PC-3 (cell line): Measurements from ENCODE around the gene CBL.

Experiments
- CTCF ChIP-seq: fragments of 300-600 bp; sonication (generic); conservative IDR thresholded peaks from 2 replicates; pipeline ENCODE4 v1.5.1; 2017; ENCODE audit warnings: antibody characterized with exemption, low read depth, mild to moderate bottlenecking, low read length
- EZH2 ChIP-seq: fragments of 300-600 bp; sonication (generic); IDR thresholded peaks from one replicate; pipeline ENCODE4 v1.6.1; 2017; ENCODE audit warnings: antibody characterized with exemption, mild to moderate bottlenecking, low read length; ENCODE audit not compliant: unreplicated experiment

DNA sequence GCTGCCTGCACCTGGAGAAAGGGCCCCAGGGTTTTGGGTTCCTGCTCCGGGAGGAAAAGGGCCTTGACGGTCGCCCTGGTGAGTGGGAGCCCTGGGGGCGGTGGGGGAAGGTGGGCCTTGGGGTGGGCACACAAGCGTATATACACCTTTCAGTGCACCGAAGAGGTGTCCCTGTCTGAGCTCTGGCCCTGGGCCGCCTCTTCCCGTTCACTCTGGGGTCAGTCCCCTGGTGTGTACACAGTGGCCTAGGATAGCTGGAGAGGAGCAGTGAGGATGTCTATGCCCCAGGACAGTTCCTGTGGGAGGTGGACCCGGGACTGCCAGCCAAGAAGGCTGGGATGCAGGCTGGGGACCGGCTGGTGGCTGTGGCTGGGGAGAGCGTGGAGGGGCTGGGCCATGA, 18.1 kb upstream of the CBL start:
- TF ChIP-seq EZH2 = no peak
- no peak for TF ChIP-seq CTCF
